Left ventricle myocardium superior (tissue), 1 donor: ENCODE data around the gene SNRPF. TPM values are rescaled to one million over a fixed set of nuclear protein-coding genes. Genes with fewer than 3 reads are reported as not detected.
"Not testable (repeated sequence)": the region's sequence is repeated elsewhere in the genome, so short reads cannot be mapped to it uniquely, and the experiment has no call there.

Experiments
- ATAC-seq: fragments of 200-7000 bp; cut with Tn5 transposase; one replicate; pipeline ENCODE4 v1.9.1; 2020; ENCODE audit warnings: mild to moderate bottlenecking, moderate library complexity
- DNase-seq: peaks from one replicate; pipeline ENCODE4 v3.0.0-alpha.2; 2020
- intact Hi-C: fragments of 100-400 bp; cut with micrococcal nuclease; formaldehyde crosslinking; loops from one replicate; pipeline ENCODE4 v1.11.0; 2022
- long read RNA-seq: library from polyadenylated mRNA; unstranded; transcript quantifications from one replicate; pipeline ENCODE4 v2.0.0, GENCODE V29; 2021
- total RNA-seq: library from RNA; stranded (reverse); fragmentation: NEBNext Ultra II Directional; extraction: Animal tissue kit (Norgen Biotek cat#: 25700); gene quantifications from one replicate; pipeline ENCODE4 v1.2.1, GENCODE V29; 2021
- donor health status: DM: no; HTN: yes; CAD: no; lungs with severe emphysema.

Gene SNRPF
- 11.4 TPM for total RNA-seq
- long read RNA-seq, transcript SNRPF-201 (4 exons, 1,389 nt) = major isoform, 21 of 23 reads
- long read RNA-seq, partial matches to known transcripts = 1 of 23 reads
- long read RNA-seq, other reads (novel, unspliced or antisense) = 1 of 23 reads

GRCh38 chr12:95858451-95859343, at the start of gene SNRPF:
TSS of gene SNRPF (plus strand) at chr12:95858952. CDS start at chr12:95859074, 122 bp downstream.
- ATAC-seq (peak; percentile 100), DNase-seq (peak; percentile 93)
- intact Hi-C loops = no loop called here

DNA sequence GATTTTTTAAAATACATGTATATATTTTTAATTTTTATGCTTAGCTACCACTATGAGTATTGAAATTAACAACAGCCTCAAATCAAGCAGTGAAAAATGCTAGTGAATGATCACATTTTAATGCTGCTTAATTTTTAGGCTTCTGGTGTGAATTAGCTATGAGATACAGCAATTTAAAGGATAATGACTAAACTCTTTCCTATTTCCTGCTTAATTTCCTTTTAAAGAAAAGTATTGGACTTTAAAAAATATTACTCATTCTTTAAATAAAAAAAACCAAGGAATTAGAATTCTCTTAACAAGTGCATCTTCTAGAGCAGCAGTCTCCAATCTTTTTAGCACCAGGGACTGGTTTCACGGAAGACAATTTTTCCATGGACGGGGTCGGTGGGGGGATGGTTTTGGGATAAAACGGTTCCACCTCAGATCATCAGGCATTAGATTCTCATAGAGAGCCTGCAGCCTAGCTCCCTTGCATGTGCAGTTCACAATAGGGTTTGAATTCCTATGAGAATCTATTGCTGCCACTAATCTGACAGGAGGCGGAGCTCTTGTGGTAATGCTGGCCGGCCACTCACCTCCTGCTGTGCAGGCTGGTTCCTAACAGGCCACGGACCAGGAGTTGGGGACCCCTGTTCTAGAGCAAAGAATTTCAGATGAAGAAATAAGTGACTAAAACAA, 49.6 kb upstream of the SNRPF start:
- ATAC-seq = no peak
- no peak for DNase-seq
- intact Hi-C loops = no loop called here

DNA sequence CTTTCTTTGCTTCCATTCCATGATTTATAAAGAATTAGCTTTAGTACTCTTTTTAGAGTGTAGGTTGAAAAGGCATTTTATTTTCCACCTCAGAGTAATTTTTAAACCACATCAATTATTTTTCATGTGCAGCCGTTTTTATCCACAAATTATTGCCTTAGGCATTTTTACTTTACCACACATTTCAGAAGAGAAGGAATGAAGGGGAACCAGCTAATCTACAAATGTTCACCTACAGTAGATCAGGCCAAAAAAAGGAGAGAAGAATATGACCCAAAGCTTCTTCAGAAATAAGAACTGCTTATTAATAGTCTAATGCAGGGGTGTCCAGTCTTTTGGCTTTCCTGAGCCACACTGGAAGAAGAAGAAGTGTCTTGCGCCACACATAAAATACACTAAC, 48.3 kb upstream of the SNRPF start:
- ATAC-seq (no peak), DNase-seq (no peak)
- intact Hi-C loops = no loop called here

- ATAC-seq, intact Hi-C loops, DNase-seq: not testable (repeated sequence)
These were observed 46.6 kb upstream of the SNRPF start for GRCh38 chr12:95812155-95812554.

- DNase-seq = no peak
- ATAC-seq = no peak
- intact Hi-C loops = loop anchor here (5.0 kb wide), 1 partner anchor 233 kb away; no protein-coding TSS in a partner anchor
These were observed 43.0 kb upstream of the SNRPF start for GRCh38 chr12:95815632-95816212.

DNA sequence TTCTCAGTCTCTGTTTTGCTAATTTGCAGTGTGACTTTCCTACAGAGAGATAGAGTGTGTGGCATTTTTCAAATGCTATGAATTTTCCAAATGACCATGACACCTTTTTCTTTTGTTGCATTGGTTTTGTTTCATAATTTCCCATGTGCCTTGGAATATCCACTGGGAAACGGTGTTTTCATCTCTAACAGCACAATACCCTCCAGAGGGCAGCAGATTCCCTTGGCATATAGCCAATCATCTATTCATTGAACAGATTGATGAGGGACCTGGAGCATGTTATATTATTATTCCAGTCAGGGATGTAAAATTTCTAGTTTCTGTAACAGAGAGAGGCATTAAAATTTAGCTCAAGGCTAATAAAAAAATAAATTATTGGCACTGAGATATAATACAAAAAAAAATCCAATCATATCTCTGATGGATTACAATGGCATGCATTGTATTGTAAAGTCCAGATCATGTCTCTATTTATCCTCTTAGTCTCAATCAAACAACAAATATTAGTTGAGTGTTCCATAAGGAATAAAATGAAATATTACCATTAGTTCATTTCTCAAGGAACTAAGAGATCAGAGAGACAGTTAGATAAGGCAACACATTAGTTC, 38.6 kb upstream of the SNRPF start:
- ATAC-seq (no peak), DNase-seq (no peak)
- intact Hi-C loops = loop anchor here (10.0 kb wide), 1 partner anchor 175 kb away; the partner anchor contains the start of gene HAL

DNA sequence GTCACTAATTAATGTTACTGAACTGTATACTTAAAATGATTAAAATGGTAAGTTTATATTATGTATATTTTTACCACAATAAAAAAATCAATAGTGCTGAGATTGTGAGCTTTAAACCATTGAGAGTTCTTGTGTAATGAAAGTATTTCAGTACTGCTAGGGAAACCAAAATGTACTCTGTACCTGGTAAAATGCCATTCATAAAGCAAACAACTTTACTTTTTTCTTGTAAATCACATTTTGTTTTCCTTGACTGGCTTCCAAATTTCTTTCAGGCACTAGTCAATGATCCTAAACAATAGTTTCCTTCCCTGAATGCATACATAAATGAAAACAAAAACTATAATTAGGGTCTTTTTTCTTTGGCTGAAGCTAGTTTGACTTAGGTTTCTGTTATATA, 29.4 kb upstream of the SNRPF start:
- intact Hi-C loops = loop anchor here (10.0 kb wide), 1 partner anchor 165 kb away; the partner anchor contains the start of gene HAL
- ATAC-seq (no peak), DNase-seq (no peak)

DNA sequence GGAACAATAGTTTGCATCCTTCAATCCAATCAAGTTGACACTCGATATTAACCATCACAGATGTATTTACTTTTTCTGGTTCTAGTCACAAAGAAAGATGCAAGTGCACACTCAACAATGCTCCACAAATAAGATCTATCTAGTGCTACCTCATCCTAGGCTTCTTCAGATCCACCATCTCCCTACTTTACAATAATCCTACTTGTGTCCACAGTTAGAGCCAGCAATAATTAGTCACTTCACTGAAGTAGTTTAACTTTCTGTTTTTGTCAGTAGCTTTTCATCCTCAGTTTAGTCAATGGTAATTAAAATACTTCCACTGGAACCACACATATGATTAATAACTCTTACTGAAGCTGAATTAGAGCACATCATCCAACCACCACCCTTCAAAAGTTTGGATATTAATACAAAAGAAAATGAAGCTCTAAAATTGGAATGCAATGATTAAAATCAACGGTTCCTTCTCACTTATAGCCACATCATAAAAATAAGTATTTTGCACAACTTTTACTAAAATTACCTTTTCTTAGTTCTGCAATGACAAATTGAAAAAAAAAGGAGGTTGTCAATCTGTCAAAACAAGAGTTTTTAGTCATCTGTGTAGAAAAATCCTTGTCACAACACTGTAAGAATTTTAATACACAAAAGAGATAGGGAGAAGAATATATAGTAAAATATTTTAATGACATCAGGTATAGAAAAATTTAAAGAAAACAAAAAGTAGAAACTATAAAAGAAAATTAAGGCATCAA, 28.2 kb upstream of the SNRPF start:
- intact Hi-C loops = no loop called here
- ATAC-seq (no peak), DNase-seq (no peak)

- intact Hi-C loops = no loop called here
- ATAC-seq = no peak
- DNase-seq = no peak
These were observed 24.2 kb upstream of the SNRPF start for GRCh38 chr12:95834572-95834971.

- DNase-seq = no peak
- ATAC-seq = no peak
- intact Hi-C loops = no loop called here
These were observed 22.6 kb upstream of the SNRPF start for GRCh38 chr12:95836185-95836609.

DNA sequence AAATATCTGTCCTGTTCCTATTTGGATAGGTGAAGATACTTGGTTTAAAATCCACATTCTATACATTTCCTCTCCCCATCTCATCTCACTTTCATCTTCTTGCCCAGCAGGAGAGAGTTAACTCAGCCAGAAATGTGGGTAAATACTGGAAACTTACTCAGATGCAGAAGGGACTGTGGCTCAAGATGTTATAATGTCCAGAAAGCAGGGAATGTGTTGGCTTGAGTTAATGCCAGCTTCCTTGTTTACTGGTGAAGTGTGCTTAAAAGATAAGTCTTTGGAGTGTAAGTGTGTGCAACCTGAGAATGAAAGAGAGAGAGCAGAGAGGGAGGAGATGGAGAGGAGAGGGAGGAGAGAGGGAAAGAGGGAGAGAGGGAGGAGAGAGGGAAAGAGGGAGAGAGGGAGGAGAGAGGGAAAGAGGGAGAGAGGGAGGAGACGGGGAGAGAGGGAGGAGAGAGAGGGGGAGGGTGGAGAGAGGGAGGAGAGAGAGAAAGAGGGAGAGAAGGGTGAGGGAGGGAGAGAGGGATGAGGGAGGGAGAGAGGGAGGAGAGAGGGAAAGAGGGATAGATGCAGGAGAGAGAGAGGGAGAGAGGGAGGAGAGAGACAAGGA, 22.0 kb upstream of the SNRPF start:
- peak; percentile 33 for ATAC-seq
- intact Hi-C loops = no loop called here
- no peak for DNase-seq

GRCh38 chr12:95837240-95838038, 21.3 kb upstream of the SNRPF start:
- ATAC-seq = no peak
- intact Hi-C loops = no loop called here
- no peak for DNase-seq

- no peak for DNase-seq
- intact Hi-C loops = no loop called here
- ATAC-seq = no peak
These were observed 20.6 kb upstream of the SNRPF start for GRCh38 chr12:95838125-95838524.

DNA sequence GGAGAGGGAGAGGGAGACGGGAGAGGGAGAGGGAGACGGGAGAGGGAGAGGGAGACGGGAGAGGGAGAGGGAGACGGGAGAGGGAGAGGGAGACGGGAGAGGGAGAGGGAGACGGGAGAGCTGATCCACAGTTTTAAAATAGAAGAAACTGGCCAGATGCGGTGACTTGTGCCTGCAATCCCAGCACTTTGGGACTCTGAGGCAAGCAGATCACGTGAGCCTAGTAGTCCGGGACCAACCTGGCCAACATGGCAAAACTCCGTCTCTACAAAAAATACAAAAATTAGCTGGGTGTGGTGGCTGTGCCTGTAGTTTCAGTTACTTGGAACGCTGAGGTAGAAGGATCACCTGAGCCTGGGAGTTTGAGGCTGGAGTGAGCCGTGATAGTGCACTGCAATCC, 16.3 kb upstream of the SNRPF start:
- intact Hi-C loops, ATAC-seq, DNase-seq: not testable (repeated sequence)

GRCh38 chr12:95848575-95849388, 10.0 kb upstream of the SNRPF start:
- no peak for DNase-seq
- ATAC-seq = no peak

DNA sequence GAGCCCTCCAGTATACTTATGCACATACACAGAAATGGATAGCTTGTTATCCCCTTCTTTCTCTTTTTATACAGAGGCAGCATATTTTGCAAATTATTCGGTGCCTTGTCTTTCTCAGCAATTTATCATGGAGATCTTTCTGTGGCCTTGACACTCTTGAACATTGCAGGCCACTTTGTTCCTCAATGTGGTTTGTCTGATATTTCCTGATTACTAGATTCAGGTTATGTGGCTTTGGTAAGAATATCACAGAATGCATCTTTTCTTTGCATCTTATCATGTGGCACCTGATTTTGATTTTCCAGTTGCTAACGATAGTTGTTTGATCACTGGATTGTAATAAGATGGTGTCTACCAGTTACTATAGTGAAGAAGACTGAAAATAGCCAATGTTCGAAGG, 7.1 kb upstream of the SNRPF start:
- no peak for DNase-seq
- intact Hi-C loops = no loop called here
- no peak for ATAC-seq

More at GRCh38 chr12:95848575-95849388, 10.0 kb upstream of the SNRPF start:
- intact Hi-C loops = no loop called here
